ENCODE measurements around the gene SIL1. TPM values are rescaled to one million over a fixed set of nuclear protein-coding genes. Genes with fewer than 3 reads are reported as not detected.
A peak's percentile ranks its signal among the peaks of the same experiment; 100 is the strongest.

SIL1 gene
- total RNA-seq, 1 experiment from 2014 or later = 114 TPM

DNA sequence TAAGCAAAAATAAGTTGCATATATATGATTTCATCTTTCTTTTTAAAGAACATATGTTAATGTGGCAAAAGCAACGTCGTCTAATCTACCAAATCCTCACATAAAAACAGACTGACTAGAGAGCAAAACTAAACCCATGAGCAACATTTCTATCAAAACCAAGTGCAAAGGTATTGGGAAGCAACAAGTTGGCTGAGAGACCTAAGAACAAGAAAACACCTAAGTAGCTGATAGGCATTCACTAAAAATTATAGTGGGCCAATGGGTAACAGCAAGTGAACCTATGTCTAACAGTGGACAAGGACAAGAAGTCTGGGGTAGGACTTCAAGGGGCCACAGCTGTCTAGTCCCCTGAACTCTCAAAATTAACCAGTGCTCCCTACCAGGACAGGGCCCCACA, 130.1 kb downstream of the SIL1 start:
- Mint-ChIP-seq H3K27me3 (ENCODE audit: insufficient read depth, unreplicated experiment) (no peaks in the 10 kb centered on the region), H3K4me3 (ENCODE audit: unreplicated experiment) (no peak overlapping the region), H3K36me3 (ENCODE audit: insufficient read depth, unreplicated experiment) (peaks cover 12% of the 10 kb centered on the region), H3K4me1 (ENCODE audit: insufficient read depth, unreplicated experiment) (peaks cover 11% of the 10 kb centered on the region), H3K9me3 (ENCODE audit: unreplicated experiment) (no peaks in the 10 kb centered on the region), H3K27ac (ENCODE audit: low read depth, unreplicated experiment) (no peak overlapping the region)
- no TSS peak for BruUV-seq (replicated peaks)
- no peak for DNase-seq (ENCODE audit: unreplicated experiment)
- no peak for TF ChIP-seq CTCF (IDR thresholded peaks at IDR 0.05; ENCODE audit: unreplicated experiment)
- CTCF ChIA-PET = interaction anchor here (0.8 kb wide), 1 partner anchor 9 kb away, joined by 3 read pairs; no protein-coding TSS in a partner anchor
- intact Hi-C loops (cut with micrococcal nuclease) = no loop called here
- POLR2A ChIA-PET = interaction anchor here (1.5 kb wide), 1 partner anchor 9 kb away, joined by 4 read pairs; no protein-coding TSS in a partner anchor

DNA sequence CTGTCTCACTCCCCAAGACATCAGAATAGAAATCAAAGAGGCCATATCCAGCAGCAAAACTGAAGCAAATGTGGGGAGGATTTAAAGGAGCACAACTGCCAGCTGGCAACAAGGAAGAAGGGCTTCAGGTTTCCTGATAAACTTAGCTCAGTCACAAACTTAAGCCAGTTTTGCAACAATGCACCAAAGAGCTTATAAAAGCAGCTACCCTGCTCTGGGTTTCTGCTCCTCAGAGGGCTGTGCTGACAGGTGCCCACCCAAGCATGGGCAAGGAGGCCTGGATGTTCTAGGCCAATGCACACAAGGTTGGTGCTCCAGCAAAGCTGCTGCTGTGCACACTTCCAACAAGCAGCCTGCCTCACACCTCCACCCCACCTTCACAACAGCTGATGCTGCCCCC, 132.9 kb downstream of the SIL1 start:
- Mint-ChIP-seq H3K4me3 (ENCODE audit: unreplicated experiment) (no peak overlapping the region), H3K27ac (ENCODE audit: low read depth, unreplicated experiment) (no peak overlapping the region), H3K9me3 (ENCODE audit: unreplicated experiment) (no peaks in the 10 kb centered on the region), H3K4me1 (ENCODE audit: insufficient read depth, unreplicated experiment) (peaks cover 34% of the 10 kb centered on the region), H3K27me3 (ENCODE audit: insufficient read depth, unreplicated experiment) (no peaks in the 10 kb centered on the region), H3K36me3 (ENCODE audit: insufficient read depth, unreplicated experiment) (peaks cover 12% of the 10 kb centered on the region)
- no peak for DNase-seq (ENCODE audit: unreplicated experiment)
- CTCF ChIA-PET = interaction anchor here (1.0 kb wide), 1 partner anchor 21 kb away, joined by 5 read pairs; no protein-coding TSS in a partner anchor
- intact Hi-C loops (cut with micrococcal nuclease) = no loop called here
- TF ChIP-seq CTCF (IDR thresholded peaks at IDR 0.05; ENCODE audit: unreplicated experiment) = no peak
- no TSS peak for BruUV-seq (replicated peaks)
- POLR2A ChIA-PET = interaction anchor here (0.9 to 1.4 kb wide), 2 partner anchors 15 to 46 kb away, joined by 3 to 5 read pairs; no protein-coding TSS in a partner anchor

DNA sequence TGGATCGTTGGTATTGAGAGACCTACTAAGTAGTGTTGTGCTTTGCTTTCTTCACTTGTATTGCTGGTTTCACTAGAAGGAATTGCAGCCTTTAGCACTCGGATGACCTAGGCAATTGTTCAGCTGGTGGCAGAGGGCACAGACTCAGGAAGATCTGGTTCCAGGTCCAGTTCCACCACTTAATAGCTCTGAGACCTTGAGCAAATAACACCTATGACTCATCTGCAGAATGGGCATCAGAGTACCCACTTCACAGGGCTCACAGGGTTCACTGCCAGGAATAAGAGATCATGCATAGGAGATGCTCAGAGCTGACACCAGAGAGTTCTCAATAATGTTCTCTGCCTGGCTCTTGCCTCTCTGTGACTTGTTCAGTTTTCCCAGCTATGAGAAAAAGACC, 133.6 kb downstream of the SIL1 start:
- H3K9me3 Mint-ChIP-seq (ENCODE audit: unreplicated experiment) = no peaks in the 10 kb centered on the region
- H3K4me3 Mint-ChIP-seq (ENCODE audit: unreplicated experiment) = no peak overlapping the region
- peak; percentile 49 for DNase-seq (ENCODE audit: unreplicated experiment)
- H3K27me3 Mint-ChIP-seq (ENCODE audit: insufficient read depth, unreplicated experiment) = no peaks in the 10 kb centered on the region
- peaks cover 12% of the 10 kb centered on the region for H3K36me3 Mint-ChIP-seq (ENCODE audit: insufficient read depth, unreplicated experiment)
- no TSS peak for BruUV-seq (replicated peaks)
- TF ChIP-seq CTCF (IDR thresholded peaks at IDR 0.05; ENCODE audit: unreplicated experiment) = no peak
- intact Hi-C loops (cut with micrococcal nuclease) = no loop called here
- H3K27ac Mint-ChIP-seq (ENCODE audit: low read depth, unreplicated experiment) = no peak overlapping the region
- peaks cover 34% of the 10 kb centered on the region for H3K4me1 Mint-ChIP-seq (ENCODE audit: insufficient read depth, unreplicated experiment)
- ChIA-PET CTCF (no interaction called here), POLR2A (interaction anchor here (1.4 kb wide), 1 partner anchor 46 kb away, joined by 3 read pairs; no protein-coding TSS in a partner anchor)

- H3K36me3 Mint-ChIP-seq (ENCODE audit: insufficient read depth, unreplicated experiment) = peaks cover 12% of the 10 kb centered on the region
- no peak overlapping the region for H3K4me3 Mint-ChIP-seq (ENCODE audit: unreplicated experiment)
- H3K9me3 Mint-ChIP-seq (ENCODE audit: unreplicated experiment) = peaks cover 4% of the 10 kb centered on the region
- ChIA-PET POLR2A (interaction anchor here (1.6 kb wide), 1 partner anchor 9 kb away, joined by 6 read pairs; no protein-coding TSS in a partner anchor), CTCF (interaction anchor here (0.6 to 0.8 kb wide), 2 partner anchors 239 to 339 kb away, joined by 3 read pairs; no protein-coding TSS in a partner anchor)
- intact Hi-C loops (cut with micrococcal nuclease) = no loop called here
- no peaks in the 10 kb centered on the region for H3K27me3 Mint-ChIP-seq (ENCODE audit: insufficient read depth, unreplicated experiment)
- no peak for TF ChIP-seq CTCF (IDR thresholded peaks at IDR 0.05; ENCODE audit: unreplicated experiment)
- no TSS peak for BruUV-seq (replicated peaks)
- DNase-seq (ENCODE audit: unreplicated experiment) = no peak
- peaks cover 42% of the 10 kb centered on the region for H3K4me1 Mint-ChIP-seq (ENCODE audit: insufficient read depth, unreplicated experiment)
- H3K27ac Mint-ChIP-seq (ENCODE audit: low read depth, unreplicated experiment) = no peak overlapping the region
These were observed 134.5 kb downstream of the SIL1 start for GRCh38 chr5:139063664-139064054.

All from MCF 10A (cell line).